GM10847 (cell line): ENCODE measurements around the gene SAMD14.

Source experiments
- POLR2A ChIP-seq: IDR thresholded peaks from 2 replicates; pipeline ENCODE4 v1.6.1; 2011; ENCODE audit not compliant: insufficient read length; ENCODE audit errors: extremely low read depth

Gene SAMD14

GRCh38 chr17:50146230-50146926 is 16.4 kb upstream of the SAMD14 start:
- TF ChIP-seq POLR2A: no peak

- no peak for TF ChIP-seq POLR2A
Measured at GRCh38 chr17:50145532-50146229, 15.7 kb upstream of the SAMD14 start.

GRCh38 chr17:50144845-50145531 is 15.0 kb upstream of the SAMD14 start:
- TF ChIP-seq POLR2A: no peak

- TF ChIP-seq POLR2A: no peak
Measured at GRCh38 chr17:50144355-50144754, 14.4 kb upstream of the SAMD14 start.

- TF ChIP-seq POLR2A: no peak
Measured at GRCh38 chr17:50143461-50144176, 13.7 kb upstream of the SAMD14 start.

GRCh38 chr17:50141745-50142110 is 11.8 kb upstream of the SAMD14 start:
- no peak for TF ChIP-seq POLR2A

- TF ChIP-seq POLR2A: no peak
Measured at GRCh38 chr17:50141026-50141744, 11.2 kb upstream of the SAMD14 start.

GRCh38 chr17:50139950-50140885 is 10.3 kb upstream of the SAMD14 start:
- no peak for TF ChIP-seq POLR2A

GRCh38 chr17:50139185-50139783 is 9.3 kb upstream of the SAMD14 start:
- TF ChIP-seq POLR2A: no peak

GRCh38 chr17:50137042-50137441 is 7.1 kb upstream of the SAMD14 start:
- no peak for TF ChIP-seq POLR2A

- TF ChIP-seq POLR2A: no peak
Measured at GRCh38 chr17:50136096-50136687, 6.2 kb upstream of the SAMD14 start.

- TF ChIP-seq POLR2A: no peak
Measured at GRCh38 chr17:50135316-50136095, 5.5 kb upstream of the SAMD14 start.
